MM.1S (cell line): ENCODE measurements around the gene TENT4A.

Experiments used
- CTCF ChIP-seq: fragments of 300-600 bp; sonication (generic); IDR thresholded peaks from 2 replicates; pipeline ENCODE4 v1.5.1; 2016; ENCODE audit warnings: antibody characterized with exemption, low read length, mixed read lengths
- EZH2 ChIP-seq: fragments of 300-600 bp; sonication (generic); optimal IDR thresholded peaks from 2 replicates; pipeline ENCODE3; 2017; ENCODE audit warnings: low read depth, mild to moderate bottlenecking, antibody characterized with exemption, low read length, mixed read lengths
- EZH2phosphoT487 ChIP-seq: fragments of 300-600 bp; sonication (generic); IDR thresholded peaks from 2 replicates; pipeline ENCODE4 v1.6.1; 2018; ENCODE audit warnings: antibody characterized with exemption, low read length

GRCh38 chr5:6734781-6735180 is 21.5 kb downstream of the TENT4A start:
- TF ChIP-seq CTCF (no peak), EZH2 (no peak), EZH2phosphoT487 (no peak)
